Left lung (tissue), 10 donors: ENCODE results near the gene RASAL2. TPM values are rescaled to one million over a fixed set of nuclear protein-coding genes. Genes with fewer than 3 reads are reported as not detected.

Experiments
- ATAC-seq: fragments of 200-7000 bp; cut with Tn5 transposase; one replicate; pipeline ENCODE4 v1.9.1; 2020; ENCODE audit warnings: moderate library complexity
- DNase-seq, 4 donors: peaks; one replicate each; pipeline ENCODE4 v3.0.0-alpha.2; 2013 to 2020
- H3K27ac ChIP-seq, 2 donors: fragments of 200-600 bp; sonication (generic) in 1 of 2; one replicate each; pipeline versions ENCODE4 v1.5.0 to v1.8.0; 2020 to 2021
- H3K27me3 ChIP-seq, 2 donors: fragments of 200-600 bp; sonication (generic) in 1 of 2; one replicate each; pipeline versions ENCODE4 v1.5.0 to v1.8.0; 2020 to 2021
- H3K36me3 ChIP-seq, 2 donors: fragments of 200-600 bp; sonication (generic) in 1 of 2; one replicate each; pipeline versions ENCODE4 v1.5.0 to v1.8.0; 2020 to 2021
- H3K4me1 ChIP-seq, 2 donors: fragments of 200-600 bp; one replicate each; pipeline ENCODE4 v1.8.0; 2021
- H3K4me3 ChIP-seq, 2 donors: fragments of 200-600 bp; sonication (generic) in 1 of 2; one replicate each; pipeline versions ENCODE4 v1.5.0 to v1.8.0; 2020 to 2021; ENCODE audit warnings: mild to moderate bottlenecking in 1 of 2
- H3K9me3 ChIP-seq, 2 donors: fragments of 200-600 bp; sonication (generic) in 1 of 2; one replicate each; pipeline versions ENCODE4 v1.5.0 to v1.8.0; 2020 to 2021
- intact Hi-C, 2 donors: fragments of 100-400 bp; cut with DNase I; formaldehyde crosslinking; loops; one replicate each; pipeline versions ENCODE4 v1.11.2 to v1.14.2; 2022
- polyA plus RNA-seq, 6 donors: library from polyadenylated mRNA; unstranded; fragments of 120-200 nt; gene quantifications; one replicate each; pipeline ENCODE4 v1.2.1, GENCODE V29; 2013; ENCODE audit not compliant: insufficient read length in 6 of 6
- total RNA-seq, 2 donors: library from RNA; stranded (reverse); fragmentation: NEBNext Ultra II Directional; extraction: Animal tissue kit (Norgen Biotek cat#: 25700); gene quantifications; one replicate each; pipeline ENCODE4 v1.2.1, GENCODE V29; 2021
- TF ChIP-seq, protein P1 (sequence below), 2 donors: fragments of 200-600 bp; sonication (generic) in 1 of 2; IDR thresholded peaks; one replicate each; pipeline versions ENCODE4 v1.5.0 to v1.8.0; 2021; ENCODE audit warnings: antibody characterized with exemption in 2 of 2
- donor health status: DM: no; HTN: yes; CAD: no.
- donor health status: DM: no; HTN: no; CAD: no.

The RASAL2 gene
- total and polyA plus RNA-seq, 8 donors, result 26.4 to 35.6 (median 29.5) TPM

DNA sequence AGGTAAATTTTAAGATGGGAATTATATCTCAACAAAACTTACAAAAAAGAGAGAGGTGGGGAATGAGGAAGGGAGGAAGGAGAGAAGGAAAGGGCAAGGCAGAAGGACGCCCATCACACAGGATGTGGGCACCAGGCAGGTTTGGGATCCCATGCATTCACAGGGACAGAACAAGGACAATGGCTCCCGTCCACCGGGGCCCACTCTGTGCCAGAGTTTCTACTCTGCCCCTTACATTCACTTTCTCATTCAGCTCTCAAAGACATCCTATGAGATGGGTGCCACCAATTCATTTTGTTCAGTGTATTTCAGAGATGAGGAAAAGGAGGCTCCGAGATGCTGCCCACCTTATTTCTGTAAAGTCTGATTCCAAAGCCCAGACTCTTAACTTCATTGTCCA lies 395.5 kb downstream of the RASAL2 start:
- no peak overlapping the region for H3K4me3 ChIP-seq
- TF ChIP-seq, protein P1, sequence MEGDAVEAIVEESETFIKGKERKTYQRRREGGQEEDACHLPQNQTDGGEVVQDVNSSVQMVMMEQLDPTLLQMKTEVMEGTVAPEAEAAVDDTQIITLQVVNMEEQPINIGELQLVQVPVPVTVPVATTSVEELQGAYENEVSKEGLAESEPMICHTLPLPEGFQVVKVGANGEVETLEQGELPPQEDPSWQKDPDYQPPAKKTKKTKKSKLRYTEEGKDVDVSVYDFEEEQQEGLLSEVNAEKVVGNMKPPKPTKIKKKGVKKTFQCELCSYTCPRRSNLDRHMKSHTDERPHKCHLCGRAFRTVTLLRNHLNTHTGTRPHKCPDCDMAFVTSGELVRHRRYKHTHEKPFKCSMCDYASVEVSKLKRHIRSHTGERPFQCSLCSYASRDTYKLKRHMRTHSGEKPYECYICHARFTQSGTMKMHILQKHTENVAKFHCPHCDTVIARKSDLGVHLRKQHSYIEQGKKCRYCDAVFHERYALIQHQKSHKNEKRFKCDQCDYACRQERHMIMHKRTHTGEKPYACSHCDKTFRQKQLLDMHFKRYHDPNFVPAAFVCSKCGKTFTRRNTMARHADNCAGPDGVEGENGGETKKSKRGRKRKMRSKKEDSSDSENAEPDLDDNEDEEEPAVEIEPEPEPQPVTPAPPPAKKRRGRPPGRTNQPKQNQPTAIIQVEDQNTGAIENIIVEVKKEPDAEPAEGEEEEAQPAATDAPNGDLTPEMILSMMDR (IDR thresholded peaks at IDR 0.05), result no peak
- H3K27ac ChIP-seq, result no peak overlapping the region
- peaks cover 0 to 12% of the 10 kb centered on the region in 2 donors for H3K27me3 ChIP-seq
- intact Hi-C loops, result no loop called here
- DNase-seq, result no peak
- no peaks in the 10 kb centered on the region for H3K9me3 ChIP-seq
- peaks cover 6 to 23% of the 10 kb centered on the region in 2 donors for H3K4me1 ChIP-seq
- no peak for ATAC-seq
- no peaks in the 10 kb centered on the region for H3K36me3 ChIP-seq

DNA sequence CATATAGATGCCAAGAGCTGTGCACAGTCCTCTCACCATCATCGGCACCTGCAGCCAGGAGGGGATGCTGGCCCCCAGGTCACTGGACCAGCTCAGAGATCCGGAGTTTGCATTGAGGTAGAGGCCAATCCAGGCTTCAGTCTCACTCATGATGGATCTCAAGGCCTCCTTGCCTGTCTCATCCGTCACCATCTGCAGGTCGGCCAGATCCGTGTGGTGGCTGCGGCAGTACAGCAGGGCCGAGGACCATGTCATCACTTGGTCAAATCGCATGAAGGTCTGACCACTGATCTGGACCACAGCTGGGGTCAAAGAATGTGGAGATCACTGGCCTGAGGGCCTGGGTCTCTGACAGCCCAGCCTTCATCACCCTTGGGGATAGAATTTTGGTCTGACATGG lies 396.2 kb downstream of the RASAL2 start:
- Histone ChIP-seq H3K9me3 (no peaks in the 10 kb centered on the region), H3K27ac (no peak overlapping the region), H3K4me1 (peaks cover 6 to 19% of the 10 kb centered on the region in 2 donors), H3K4me3 (no peak overlapping the region), H3K27me3 (peaks cover 0 to 12% of the 10 kb centered on the region in 2 donors), H3K36me3 (no peaks in the 10 kb centered on the region)
- TF ChIP-seq, protein P1 (IDR thresholded peaks at IDR 0.05), result no peak
- ATAC-seq, result no peak
- DNase-seq, result no peak
- intact Hi-C loops, result loop anchor here in 1 of 2 donors (10.0 kb wide), 1 partner anchor 185 kb away; no protein-coding TSS in a partner anchor

DNA sequence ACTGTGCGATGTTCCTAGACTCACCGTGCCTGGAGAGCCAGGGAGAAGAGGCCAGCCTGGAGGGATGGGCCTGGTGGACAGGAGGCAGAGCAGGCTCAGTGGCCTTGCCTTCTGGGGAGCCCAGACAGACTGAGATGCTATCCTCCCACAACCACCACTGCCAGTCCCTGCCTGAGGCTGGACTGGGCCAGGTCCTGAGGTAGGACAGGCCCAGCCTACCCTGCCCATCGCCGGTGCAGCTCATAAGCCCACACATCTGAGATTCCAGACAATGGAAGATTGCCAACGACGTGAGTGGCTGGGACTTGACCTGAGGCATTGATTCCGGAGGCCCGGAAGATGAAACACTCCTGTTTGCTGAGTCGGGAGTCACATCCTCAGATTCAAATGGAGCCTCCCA lies 397.1 kb downstream of the RASAL2 start:
- intact Hi-C loops, result loop anchor here in 1 of 2 donors (10.0 kb wide), 1 partner anchor 186 kb away; no protein-coding TSS in a partner anchor
- Histone ChIP-seq H3K4me3 (no peak overlapping the region), H3K27me3 (peaks cover 0 to 12% of the 10 kb centered on the region in 2 donors), H3K27ac (no peak overlapping the region), H3K9me3 (no peaks in the 10 kb centered on the region), H3K36me3 (no peaks in the 10 kb centered on the region), H3K4me1 (peaks cover 6 to 12% of the 10 kb centered on the region in 2 donors)
- ATAC-seq, result no peak
- TF ChIP-seq, protein P1 (IDR thresholded peaks at IDR 0.05), result no peak
- DNase-seq, result no peak

DNA sequence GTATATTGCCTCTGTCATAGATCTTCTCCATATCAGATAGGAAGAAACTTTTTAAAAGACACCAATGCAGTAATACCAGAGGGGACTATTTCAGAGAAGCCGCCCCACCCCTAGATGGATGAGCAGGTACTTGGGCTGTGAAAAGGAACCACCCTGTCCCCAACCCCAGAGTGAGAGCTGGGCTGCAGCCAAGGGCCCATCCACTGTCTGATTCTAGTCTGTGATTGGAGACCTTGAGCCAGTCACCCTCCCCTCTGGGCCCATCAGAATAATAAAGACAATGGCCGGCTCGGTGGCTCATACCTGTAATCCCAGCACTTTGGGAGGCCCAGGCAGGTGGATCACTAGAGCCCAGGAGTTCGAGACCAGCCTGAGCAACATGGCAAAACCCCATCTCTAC lies 397.8 kb downstream of the RASAL2 start:
- Histone ChIP-seq H3K4me3 (no peak overlapping the region), H3K36me3 (no peaks in the 10 kb centered on the region), H3K27me3 (peaks cover 0 to 7% of the 10 kb centered on the region in 2 donors), H3K27ac (no peak overlapping the region), H3K4me1 (peaks cover 1 to 5% of the 10 kb centered on the region in 2 donors), H3K9me3 (no peaks in the 10 kb centered on the region)
- ATAC-seq, result no peak
- intact Hi-C loops, result loop anchor here in 1 of 2 donors (10.0 kb wide), 1 partner anchor 187 kb away; no protein-coding TSS in a partner anchor
- no peak for DNase-seq
- TF ChIP-seq, protein P1 (IDR thresholded peaks at IDR 0.05), result no peak

DNA sequence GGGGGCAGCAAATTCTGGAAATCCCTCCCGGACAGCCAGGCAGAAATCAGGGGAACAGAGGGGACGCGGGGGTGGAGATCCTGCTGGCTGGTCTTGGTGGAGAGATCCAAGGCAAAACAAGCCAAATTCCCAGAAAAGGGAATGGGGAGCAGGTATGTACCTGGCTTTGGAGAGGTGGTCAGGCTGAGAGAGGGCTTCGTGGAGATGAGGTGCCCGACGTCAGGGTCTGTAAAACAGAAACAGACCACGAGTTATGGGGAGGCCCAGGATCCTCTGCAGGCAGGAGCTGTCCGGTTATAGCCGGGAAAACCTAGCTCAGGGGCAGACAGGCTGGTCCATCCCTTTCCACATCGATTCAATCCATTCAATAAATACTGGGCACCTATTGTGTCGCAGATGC lies 398.4 kb downstream of the RASAL2 start:
- ATAC-seq (no peak), DNase-seq (no peak)
- no peak overlapping the region for H3K27ac ChIP-seq
- no peak overlapping the region for H3K4me3 ChIP-seq
- H3K27me3 ChIP-seq, result peaks cover 0 to under 1% of the 10 kb centered on the region in 2 donors
- TF ChIP-seq, protein P1 (IDR thresholded peaks at IDR 0.05), result no peak
- no peaks in the 10 kb centered on the region for H3K4me1 ChIP-seq
- intact Hi-C loops, result loop anchor here in 1 of 2 donors (10.0 kb wide), 1 partner anchor 188 kb away; no protein-coding TSS in a partner anchor
- H3K9me3 ChIP-seq, result no peaks in the 10 kb centered on the region
- H3K36me3 ChIP-seq, result no peaks in the 10 kb centered on the region
